SH-SY5Y (cell line): ENCODE data around the gene SGK2.

Experiments used
- GATA2 ChIP-seq: IDR thresholded peaks from 2 replicates; pipeline ENCODE4 v1.6.1; 2011; ENCODE audit warnings: mild to moderate bottlenecking, low read depth, low read length
- GATA3 ChIP-seq: IDR thresholded peaks from 2 replicates; pipeline ENCODE4 v1.6.1; 2011; ENCODE audit warnings: low read depth, mild to moderate bottlenecking, low read length, moderate library complexity

GRCh38 chr20:43560974-43561373 is 2.1 kb downstream of the SGK2 start:
- TF ChIP-seq GATA2 (no peak), GATA3 (no peak)
